Calu3 (cell line): ENCODE results near the gene ABAT. TPM values are rescaled to one million over a fixed set of nuclear protein-coding genes. Genes with fewer than 3 reads are reported as not detected.

ENCODE experiments used
- BruUV-seq: library from RNA; stranded (reverse); fragments of 400-500 nt; replicated peaks from 2 replicates; lab custom pipeline; 2021; lab: Mats Ljungman, UMichigan
- CTCF ChIA-PET: fragments of 300-600 bp; sonication (Branson Sonifier 250); formaldehyde crosslinking; loops from one replicate; lab custom pipeline; 2022; ENCODE audit warnings: antibody characterized with exemption; lab: Charles Lee
- DNase-seq: peaks from one replicate; pipeline ENCODE4 v3.0.0; 2022
- H3K27ac Mint-ChIP-seq: one replicate; pipeline ENCODE4 v1.8.0; 2022; ENCODE audit warnings: mixed read lengths; ENCODE audit not compliant: unreplicated experiment
- H3K27me3 Mint-ChIP-seq: one replicate; pipeline ENCODE4 v1.8.0; 2022; ENCODE audit warnings: mixed read lengths; ENCODE audit not compliant: unreplicated experiment
- H3K36me3 Mint-ChIP-seq: one replicate; pipeline ENCODE4 v1.8.0; 2022; ENCODE audit warnings: mild to moderate bottlenecking, moderate library complexity, mixed read lengths; ENCODE audit not compliant: insufficient read depth, unreplicated experiment
- H3K4me1 Mint-ChIP-seq: one replicate; pipeline ENCODE4 v1.8.0; 2022; ENCODE audit warnings: mild to moderate bottlenecking, low read depth, mixed read lengths; ENCODE audit not compliant: unreplicated experiment
- H3K4me3 Mint-ChIP-seq: one replicate; pipeline ENCODE4 v1.8.0; 2022; ENCODE audit warnings: mild to moderate bottlenecking, low read depth, moderate library complexity, mixed read lengths; ENCODE audit not compliant: unreplicated experiment
- H3K9me3 Mint-ChIP-seq: one replicate; pipeline ENCODE4 v1.8.0; 2022; ENCODE audit warnings: low read depth, mixed read lengths; ENCODE audit not compliant: unreplicated experiment
- CTCF ChIP-seq: fragments of 200-600 bp; IDR thresholded peaks from one replicate; pipeline ENCODE4 v1.8.0; 2022; ENCODE audit warnings: antibody characterized with exemption; ENCODE audit not compliant: unreplicated experiment
- intact Hi-C: fragments of 100-400 bp; cut with micrococcal nuclease; formaldehyde crosslinking; loops from one replicate; pipeline ENCODE4 v1.10.0; 2022; ENCODE audit not compliant: unreplicated experiment
- total RNA-seq: library from RNA; stranded (reverse); gene quantifications from 2 replicates; pipeline ENCODE4 v1.2.3, GENCODE V29; 2022

ABAT gene
- total RNA-seq, 1 experiment from 2014 or later: 12.6 TPM

- BruUV-seq: no TSS peak
- Mint-ChIP-seq H3K27ac (no peak overlapping the region), H3K4me3 (no peak overlapping the region), H3K9me3 (no peaks in the 10 kb centered on the region), H3K36me3 (no peaks in the 10 kb centered on the region), H3K27me3 (peaks cover 5% of the 10 kb centered on the region), H3K4me1 (no peaks in the 10 kb centered on the region)
- TF ChIP-seq CTCF: no peak
- CTCF ChIA-PET: no interaction called here
- no peak for DNase-seq
- intact Hi-C loops: no loop called here
Measured at GRCh38 chr16:8722025-8722348, 47.6 kb downstream of the ABAT start.

GRCh38 chr16:8725513-8726178, 51.2 kb downstream of the ABAT start:
- no TSS peak for BruUV-seq
- DNase-seq: no peak
- Mint-ChIP-seq H3K27me3 (peaks cover 15% of the 10 kb centered on the region), H3K36me3 (no peaks in the 10 kb centered on the region), H3K4me1 (no peaks in the 10 kb centered on the region), H3K9me3 (no peaks in the 10 kb centered on the region), H3K27ac (no peak overlapping the region), H3K4me3 (no peak overlapping the region)
- intact Hi-C loops: no loop called here
- CTCF ChIA-PET: no interaction called here
- no peak for TF ChIP-seq CTCF

- BruUV-seq: no TSS peak
- intact Hi-C loops: no loop called here
- CTCF ChIA-PET: no interaction called here
- no peaks in the 10 kb centered on the region for H3K4me1 Mint-ChIP-seq
- H3K27me3 Mint-ChIP-seq: peaks cover 15% of the 10 kb centered on the region
- no peak for TF ChIP-seq CTCF
- no peaks in the 10 kb centered on the region for H3K36me3 Mint-ChIP-seq
- no peak overlapping the region for H3K27ac Mint-ChIP-seq
- no peak overlapping the region for H3K4me3 Mint-ChIP-seq
- DNase-seq: no peak
- no peaks in the 10 kb centered on the region for H3K9me3 Mint-ChIP-seq
Measured at GRCh38 chr16:8727131-8727806, 52.9 kb downstream of the ABAT start.

- no peaks in the 10 kb centered on the region for H3K36me3 Mint-ChIP-seq
- H3K27me3 Mint-ChIP-seq: peaks cover 15% of the 10 kb centered on the region
- H3K9me3 Mint-ChIP-seq: no peaks in the 10 kb centered on the region
- no peak for DNase-seq
- CTCF ChIA-PET: no interaction called here
- intact Hi-C loops: no loop called here
- no peak overlapping the region for H3K4me3 Mint-ChIP-seq
- no peak for TF ChIP-seq CTCF
- no TSS peak for BruUV-seq
- H3K4me1 Mint-ChIP-seq: no peaks in the 10 kb centered on the region
- H3K27ac Mint-ChIP-seq: no peak overlapping the region
Measured at GRCh38 chr16:8727857-8728618, 53.6 kb downstream of the ABAT start.
